Retinal pigment epithelial cell (primary cell): ENCODE results near the gene USP35.

ENCODE experiments used
- DNase-seq: peaks from one replicate; pipeline ENCODE4 v3.0.0-alpha.2; 2010; ENCODE audit warnings: low read depth
- H3K4me3 ChIP-seq: 2 replicates; pipeline ENCODE4 v1.5.1; 2011; ENCODE audit warnings: mild to moderate bottlenecking, low read length, control low read depth, moderate library complexity
- TF ChIP-seq, protein P1 (sequence below): conservative IDR thresholded peaks from 2 replicates; pipeline ENCODE4 v1.5.1; 2011; ENCODE audit warnings: low read depth, low read length, control low read depth, inconsistent platforms

USP35 gene

GRCh38 chr11:78199015-78199652 lies 10.4 kb downstream of the USP35 start:
- H3K4me3 ChIP-seq: no peak overlapping the region
- no peak for DNase-seq
- TF ChIP-seq, protein P1, sequence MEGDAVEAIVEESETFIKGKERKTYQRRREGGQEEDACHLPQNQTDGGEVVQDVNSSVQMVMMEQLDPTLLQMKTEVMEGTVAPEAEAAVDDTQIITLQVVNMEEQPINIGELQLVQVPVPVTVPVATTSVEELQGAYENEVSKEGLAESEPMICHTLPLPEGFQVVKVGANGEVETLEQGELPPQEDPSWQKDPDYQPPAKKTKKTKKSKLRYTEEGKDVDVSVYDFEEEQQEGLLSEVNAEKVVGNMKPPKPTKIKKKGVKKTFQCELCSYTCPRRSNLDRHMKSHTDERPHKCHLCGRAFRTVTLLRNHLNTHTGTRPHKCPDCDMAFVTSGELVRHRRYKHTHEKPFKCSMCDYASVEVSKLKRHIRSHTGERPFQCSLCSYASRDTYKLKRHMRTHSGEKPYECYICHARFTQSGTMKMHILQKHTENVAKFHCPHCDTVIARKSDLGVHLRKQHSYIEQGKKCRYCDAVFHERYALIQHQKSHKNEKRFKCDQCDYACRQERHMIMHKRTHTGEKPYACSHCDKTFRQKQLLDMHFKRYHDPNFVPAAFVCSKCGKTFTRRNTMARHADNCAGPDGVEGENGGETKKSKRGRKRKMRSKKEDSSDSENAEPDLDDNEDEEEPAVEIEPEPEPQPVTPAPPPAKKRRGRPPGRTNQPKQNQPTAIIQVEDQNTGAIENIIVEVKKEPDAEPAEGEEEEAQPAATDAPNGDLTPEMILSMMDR: no peak

- TF ChIP-seq, protein P1: no peak
- no peak overlapping the region for H3K4me3 ChIP-seq
- no peak for DNase-seq
Observed at GRCh38 chr11:78199653-78200015, 10.9 kb downstream of the USP35 start.

GRCh38 chr11:78200061-78200460 lies 11.3 kb downstream of the USP35 start:
- DNase-seq: no peak
- H3K4me3 ChIP-seq: no peak overlapping the region
- TF ChIP-seq, protein P1: no peak

DNA sequence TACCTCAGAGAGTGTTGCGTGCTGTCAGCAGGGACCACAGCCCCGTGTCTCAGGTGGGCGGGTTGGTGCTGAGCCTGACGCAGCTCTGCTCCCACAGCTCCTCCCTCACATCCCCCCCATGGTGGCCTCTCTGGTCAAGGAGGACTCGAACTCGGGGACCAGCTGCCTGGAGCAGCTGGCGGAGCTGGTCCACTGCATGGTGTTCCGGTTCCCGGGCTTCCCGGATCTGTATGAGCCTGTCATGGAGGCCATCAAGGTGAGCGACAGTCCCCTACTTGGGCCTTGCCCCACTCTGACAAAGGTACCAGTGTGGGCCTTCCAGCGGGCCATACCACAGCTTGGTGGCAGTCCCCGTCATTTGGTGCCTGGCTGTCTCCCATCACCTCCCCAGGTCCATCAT lies 11.8 kb downstream of the USP35 start:
- no peak overlapping the region for H3K4me3 ChIP-seq
- TF ChIP-seq, protein P1: no peak
- DNase-seq: no peak

- TF ChIP-seq, protein P1: no peak
- H3K4me3 ChIP-seq: no peak overlapping the region
- no peak for DNase-seq
Observed at GRCh38 chr11:78201096-78201818, 12.5 kb downstream of the USP35 start.

GRCh38 chr11:78202733-78203167 lies 14.0 kb downstream of the USP35 start:
- no peak for DNase-seq
- TF ChIP-seq, protein P1: no peak
- H3K4me3 ChIP-seq: no peak overlapping the region

- no peak overlapping the region for H3K4me3 ChIP-seq
- TF ChIP-seq, protein P1: no peak
- DNase-seq: no peak
Observed at GRCh38 chr11:78203184-78203583, 14.5 kb downstream of the USP35 start.
